GM21619 (cell line): ENCODE data around the gene SPX.

Experiments
- ATAC-seq: cut with Tn5 transposase; IDR thresholded peaks from one replicate; pipeline ENCODE4 v1.9.1; 2021; ENCODE audit not compliant: unreplicated experiment

Gene SPX

GRCh38 chr12:21577516-21577915 lies 51.4 kb downstream of the SPX start:
- no peak for ATAC-seq

- ATAC-seq, result no peak
These were observed 54.8 kb downstream of the SPX start for GRCh38 chr12:21580748-21581516.
